Liver (tissue), 3 donors: Measurements from ENCODE around the gene GATD1.

Experiments used
- CTCF ChIP-seq: fragments of 150-350 bp; IDR thresholded peaks from 2 replicates; pipeline ENCODE4 v1.5.1; 2017; ENCODE audit warnings: improper control_type of control experiment, low read depth, low read length; ENCODE audit not compliant: missing input control
- JUND ChIP-seq, 2 donors: IDR thresholded peaks; 2 replicates each; pipeline ENCODE4 v1.6.1; 2016; ENCODE audit warnings: antibody characterized with exemption in 2 of 2
- REST ChIP-seq: IDR thresholded peaks from 2 replicates; pipeline ENCODE4 v1.6.1; 2016; ENCODE audit warnings: antibody characterized with exemption, mild to moderate bottlenecking
- RXRA ChIP-seq, 2 donors: IDR thresholded peaks; 2 replicates each; pipeline ENCODE4 v1.6.1; 2017 to 2018; ENCODE audit warnings: antibody characterized with exemption in 2 of 2, mild to moderate bottlenecking in 1 of 2
- YY1 ChIP-seq: IDR thresholded peaks from 2 replicates; pipeline ENCODE4 v1.6.1; 2016; ENCODE audit warnings: antibody characterized with exemption, mild to moderate bottlenecking
- donor health status: healthy.
- donor health status: healthy.

- no peak for TF ChIP-seq JUND (IDR thresholded peaks at IDR 0.05)
- no peak for TF ChIP-seq YY1
- no peak for TF ChIP-seq RXRA (IDR thresholded peaks at IDR 0.05)
- no peak for TF ChIP-seq CTCF
- TF ChIP-seq REST, result no peak
These were observed 5.2 kb upstream of the GATD1 start for GRCh38 chr11:782264-783174.
